Hepatocyte (in vitro differentiated cells): ENCODE results near the gene BLNK. TPM values are rescaled to one million over a fixed set of nuclear protein-coding genes. Genes with fewer than 3 reads are reported as not detected.

Experiments used
- DNase-seq: peaks from one replicate; pipeline ENCODE4 v3.0.0-alpha.2; 2016; ENCODE audit warnings: low spot score
- H2AFZ ChIP-seq: fragments of 200-600 bp; sonication (generic); 2 replicates; pipeline ENCODE4 v1.6.0; 2016; ENCODE audit warnings: antibody characterized with exemption, mild to moderate bottlenecking
- H3K27ac ChIP-seq: fragments of 200-600 bp; sonication (generic); 2 replicates; pipeline ENCODE4 v1.5.1; 2016; ENCODE audit warnings: mild to moderate bottlenecking
- H3K27me3 ChIP-seq: fragments of 200-600 bp; sonication (generic); 2 replicates; pipeline ENCODE4 v1.6.1; 2016
- H3K36me3 ChIP-seq: fragments of 200-600 bp; sonication (generic); replicated peaks from 2 replicates; pipeline ENCODE4 v1.5.1; 2016; ENCODE audit warnings: low read depth; ENCODE audit not compliant: insufficient read depth
- H3K4me1 ChIP-seq: fragments of 200-600 bp; sonication (generic); 2 replicates; pipeline ENCODE4 v1.5.1; 2016; ENCODE audit warnings: mild to moderate bottlenecking, moderate library complexity; ENCODE audit not compliant: insufficient read depth
- H3K4me2 ChIP-seq: fragments of 200-600 bp; sonication (generic); 2 replicates; pipeline ENCODE4 v1.6.0; 2016
- H3K4me3 ChIP-seq: fragments of 200-600 bp; sonication (generic); 2 replicates; pipeline ENCODE4 v1.5.1; 2016; ENCODE audit warnings: mild to moderate bottlenecking
- H3K79me2 ChIP-seq: fragments of 200-600 bp; sonication (generic); 2 replicates; pipeline ENCODE4 v1.6.0; 2017; ENCODE audit warnings: mild to moderate bottlenecking
- H3K9me2 ChIP-seq: fragments of 200-600 bp; sonication (generic); replicated peaks from 2 replicates; pipeline ENCODE4 v1.6.0; 2017; ENCODE audit warnings: mild to moderate bottlenecking; ENCODE audit not compliant: insufficient read depth
- H3K9me3 ChIP-seq: fragments of 200-600 bp; sonication (generic); 2 replicates; pipeline ENCODE4 v1.5.1; 2016; ENCODE audit warnings: low read depth, mild to moderate bottlenecking
- H4K20me1 ChIP-seq: fragments of 200-600 bp; sonication (generic); 2 replicates; pipeline ENCODE4 v1.6.0; 2016; ENCODE audit warnings: mild to moderate bottlenecking; ENCODE audit not compliant: insufficient read depth, poor library complexity, severe bottlenecking
- EZH2 ChIP-seq: fragments of 200-600 bp; sonication (generic); IDR thresholded peaks from 2 replicates; pipeline ENCODE4 v1.6.1; 2016; ENCODE audit warnings: antibody characterized with exemption, mild to moderate bottlenecking, borderline replicate concordance
- EZH2phosphoT487 ChIP-seq: fragments of 200-600 bp; sonication (generic); IDR thresholded peaks from one replicate; pipeline ENCODE4 v1.6.1; 2018; ENCODE audit warnings: antibody characterized with exemption, mild to moderate bottlenecking, low read depth, moderate library complexity; ENCODE audit not compliant: unreplicated experiment, severe bottlenecking
- WGBS: methylation state at CpG from one replicate; pipeline ENCODE4 v1.1.6; 2016; ENCODE audit warnings: low lambda C conversion rate; ENCODE audit errors: missing lambda C conversion rate; 5-methylcytosine and 5-hydroxymethylcytosine counted together
- polyA plus RNA-seq: library from polyadenylated mRNA; unstranded; fragments of >200 nt; fragmentation: Nextera tagmentation; extraction: Ambion mirVana; gene quantifications from 2 replicates; pipeline ENCODE4 v1.2.1, GENCODE V29; 2016
- total RNA-seq: library from RNA; depleted of rRNA; stranded (reverse); fragments of >200 nt; gene quantifications from 2 replicates; pipeline ENCODE4 v1.2.3, GENCODE V29; 2014
- TF ChIP-seq, protein P1 (sequence below): fragments of 200-600 bp; sonication (generic); IDR thresholded peaks from 2 replicates; pipeline ENCODE4 v1.5.1; 2016; ENCODE audit warnings: antibody characterized with exemption, mild to moderate bottlenecking; ENCODE audit not compliant: poor library complexity

Gene BLNK
- total and polyA plus RNA-seq, 2 experiments from 2014 or later: 6.3 to 6.9 TPM

DNA sequence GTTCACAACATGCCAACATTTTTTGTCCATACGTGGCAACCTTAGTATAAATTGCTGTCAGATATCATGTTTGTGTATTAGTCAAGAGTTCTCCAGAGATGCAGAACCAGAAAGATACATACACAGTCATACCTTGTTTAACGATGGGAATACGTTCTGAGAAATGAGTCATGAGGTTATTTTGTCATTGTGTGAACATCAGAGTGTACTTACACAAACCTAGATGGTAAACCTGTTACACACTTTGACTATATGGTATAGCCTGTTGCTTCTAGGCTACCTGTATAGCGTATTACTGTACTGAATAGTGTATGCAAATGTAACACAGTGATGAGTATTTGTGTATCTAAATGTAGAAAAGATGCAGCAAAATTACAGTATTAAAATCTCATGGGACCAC is 118.9 kb downstream of the BLNK start:
- H3K79me2 ChIP-seq: no peaks in the 10 kb centered on the region
- H2AFZ ChIP-seq: no peak overlapping the region
- H3K27ac ChIP-seq: no peak overlapping the region
- no peak overlapping the region for H3K4me3 ChIP-seq
- H3K4me2 ChIP-seq: no peak overlapping the region
- H4K20me1 ChIP-seq: no peaks in the 10 kb centered on the region
- no peak for TF ChIP-seq EZH2phosphoT487
- TF ChIP-seq, protein P1, sequence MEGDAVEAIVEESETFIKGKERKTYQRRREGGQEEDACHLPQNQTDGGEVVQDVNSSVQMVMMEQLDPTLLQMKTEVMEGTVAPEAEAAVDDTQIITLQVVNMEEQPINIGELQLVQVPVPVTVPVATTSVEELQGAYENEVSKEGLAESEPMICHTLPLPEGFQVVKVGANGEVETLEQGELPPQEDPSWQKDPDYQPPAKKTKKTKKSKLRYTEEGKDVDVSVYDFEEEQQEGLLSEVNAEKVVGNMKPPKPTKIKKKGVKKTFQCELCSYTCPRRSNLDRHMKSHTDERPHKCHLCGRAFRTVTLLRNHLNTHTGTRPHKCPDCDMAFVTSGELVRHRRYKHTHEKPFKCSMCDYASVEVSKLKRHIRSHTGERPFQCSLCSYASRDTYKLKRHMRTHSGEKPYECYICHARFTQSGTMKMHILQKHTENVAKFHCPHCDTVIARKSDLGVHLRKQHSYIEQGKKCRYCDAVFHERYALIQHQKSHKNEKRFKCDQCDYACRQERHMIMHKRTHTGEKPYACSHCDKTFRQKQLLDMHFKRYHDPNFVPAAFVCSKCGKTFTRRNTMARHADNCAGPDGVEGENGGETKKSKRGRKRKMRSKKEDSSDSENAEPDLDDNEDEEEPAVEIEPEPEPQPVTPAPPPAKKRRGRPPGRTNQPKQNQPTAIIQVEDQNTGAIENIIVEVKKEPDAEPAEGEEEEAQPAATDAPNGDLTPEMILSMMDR: no peak
- no peak for TF ChIP-seq EZH2
- no peaks in the 10 kb centered on the region for H3K9me2 ChIP-seq
- H3K27me3 ChIP-seq: no peaks in the 10 kb centered on the region
- DNase-seq: no peak
- peaks cover 16% of the 10 kb centered on the region for H3K36me3 ChIP-seq
- 93% methylated on average over 4 of the region's 4 CpGs for WGBS
- no peaks in the 10 kb centered on the region for H3K9me3 ChIP-seq
- no peaks in the 10 kb centered on the region for H3K4me1 ChIP-seq

Other genes starting within 250 kb of the BLNK start
- gene CCNJ, start 228.0 kb downstream of the BLNK start, total RNA-seq: 12.1 and 14.4 TPM in 2 replicates
- gene CCNJ, start 228.0 kb downstream of the BLNK start, polyA plus RNA-seq: 5.1 and 8.2 TPM in 2 replicates
- 23.5 and 26.0 TPM in 2 replicates for gene ZNF518A, start 141.3 kb downstream of the BLNK start, total RNA-seq
- gene ZNF518A, start 141.3 kb downstream of the BLNK start, polyA plus RNA-seq: 16.2 and 16.7 TPM in 2 replicates
- gene DNTT, start 32.9 kb upstream of the BLNK start, total RNA-seq: not detected in 2 replicates
- gene DNTT, start 32.9 kb upstream of the BLNK start, polyA plus RNA-seq: 0.10 TPM in 1 of 2 replicates, not detected in the other
- not detected in 2 replicates for gene OPALIN, start 87.4 kb upstream of the BLNK start, total RNA-seq
- gene OPALIN, start 87.4 kb upstream of the BLNK start, polyA plus RNA-seq: not detected in 2 replicates
- gene TLL2, start 242.4 kb upstream of the BLNK start, total RNA-seq: 0.50 and 0.84 TPM in 2 replicates
- 0.15 and 0.76 TPM in 2 replicates for gene TLL2, start 242.4 kb upstream of the BLNK start, polyA plus RNA-seq